AG04449 (cell line): ENCODE measurements around the gene PAH.
A peak's percentile ranks its signal among the peaks of the same experiment; 100 is the strongest.

Source experiments
- CTCF ChIA-PET: fragments of 350-600 bp; formaldehyde crosslinking; extraction: SDS; loops from one replicate; lab custom pipeline; 2021; ENCODE audit warnings: antibody characterized with exemption; lab: Yijun Ruan, JAX
- POLR2A ChIA-PET: fragments of 400-600, 350-600 bp; formaldehyde crosslinking; extraction: SDS; loops from one replicate; lab custom pipeline; 2020; ENCODE audit warnings: antibody characterized with exemption, inconsistent platforms; lab: Yijun Ruan, JAX
- DNase-seq: peaks from one replicate; pipeline ENCODE4 v3.0.0-alpha.2; 2010; ENCODE audit warnings: low read depth, low spot score
- H3K4me3 ChIP-seq: 2 replicates; pipeline ENCODE4 v1.5.1; 2011; ENCODE audit warnings: low read depth, mild to moderate bottlenecking, control low read depth, low read length
- TF ChIP-seq, protein P1 (sequence below): IDR thresholded peaks from one replicate; pipeline ENCODE4 v1.5.1; 2011; ENCODE audit warnings: mild to moderate bottlenecking, moderate library complexity, low read length, control low read depth, inconsistent platforms; ENCODE audit not compliant: insufficient read depth; ENCODE audit errors: missing control alignments

The PAH gene

GRCh38 chr12:102957339-102958050 lies 40.5 kb upstream of the PAH start, which contains the start of gene ASCL1:
TSS of gene ASCL1 (plus strand) at chr12:102957674. CDS start at chr12:102958245, 571 bp downstream.
- H3K4me3 ChIP-seq: peak within 1 kb of the TSS; percentile 48
- CTCF ChIA-PET: no interaction called here
- TF ChIP-seq, protein P1, sequence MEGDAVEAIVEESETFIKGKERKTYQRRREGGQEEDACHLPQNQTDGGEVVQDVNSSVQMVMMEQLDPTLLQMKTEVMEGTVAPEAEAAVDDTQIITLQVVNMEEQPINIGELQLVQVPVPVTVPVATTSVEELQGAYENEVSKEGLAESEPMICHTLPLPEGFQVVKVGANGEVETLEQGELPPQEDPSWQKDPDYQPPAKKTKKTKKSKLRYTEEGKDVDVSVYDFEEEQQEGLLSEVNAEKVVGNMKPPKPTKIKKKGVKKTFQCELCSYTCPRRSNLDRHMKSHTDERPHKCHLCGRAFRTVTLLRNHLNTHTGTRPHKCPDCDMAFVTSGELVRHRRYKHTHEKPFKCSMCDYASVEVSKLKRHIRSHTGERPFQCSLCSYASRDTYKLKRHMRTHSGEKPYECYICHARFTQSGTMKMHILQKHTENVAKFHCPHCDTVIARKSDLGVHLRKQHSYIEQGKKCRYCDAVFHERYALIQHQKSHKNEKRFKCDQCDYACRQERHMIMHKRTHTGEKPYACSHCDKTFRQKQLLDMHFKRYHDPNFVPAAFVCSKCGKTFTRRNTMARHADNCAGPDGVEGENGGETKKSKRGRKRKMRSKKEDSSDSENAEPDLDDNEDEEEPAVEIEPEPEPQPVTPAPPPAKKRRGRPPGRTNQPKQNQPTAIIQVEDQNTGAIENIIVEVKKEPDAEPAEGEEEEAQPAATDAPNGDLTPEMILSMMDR: no peak
- POLR2A ChIA-PET: no interaction called here
- DNase-seq: no peak

GRCh38 chr12:102956738-102957327 lies 39.8 kb upstream of the PAH start:
- CTCF ChIA-PET: no interaction called here
- TF ChIP-seq, protein P1: no peak
- POLR2A ChIA-PET: no interaction called here
- DNase-seq: no peak
- H3K4me3 ChIP-seq: no peak overlapping the region

GRCh38 chr12:102955926-102956737 lies 39.1 kb upstream of the PAH start:
- TF ChIP-seq, protein P1: no peak
- H3K4me3 ChIP-seq: no peak overlapping the region
- ChIA-PET CTCF (no interaction called here), POLR2A (no interaction called here)
- no peak for DNase-seq

DNA sequence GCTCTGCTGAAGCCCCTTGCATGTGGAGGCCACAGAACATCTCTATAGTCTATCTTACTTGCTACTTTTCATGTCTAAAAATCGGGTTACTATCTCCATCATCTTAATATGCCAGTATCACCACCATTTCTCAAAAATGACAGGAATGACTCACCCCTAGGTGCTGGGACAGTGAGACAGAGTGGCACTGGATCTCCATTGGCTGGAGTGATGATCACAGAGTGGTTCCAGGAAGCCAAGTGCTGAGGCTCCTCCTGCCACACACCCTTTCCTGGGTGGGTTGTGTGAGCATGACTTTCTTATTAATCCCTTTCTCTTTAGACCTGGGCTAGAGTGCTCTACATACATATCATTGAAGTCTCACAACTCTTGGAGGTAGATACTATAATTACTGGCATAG lies 37.1 kb upstream of the PAH start:
- no peak for DNase-seq
- ChIA-PET POLR2A (no interaction called here), CTCF (no interaction called here)
- TF ChIP-seq, protein P1: no peak
- H3K4me3 ChIP-seq: no peak overlapping the region

- POLR2A ChIA-PET: no interaction called here
- H3K4me3 ChIP-seq: no peak overlapping the region
- CTCF ChIA-PET: no interaction called here
- TF ChIP-seq, protein P1: no peak
- no peak for DNase-seq
Observed at GRCh38 chr12:102953221-102953620, 36.2 kb upstream of the PAH start.

DNA sequence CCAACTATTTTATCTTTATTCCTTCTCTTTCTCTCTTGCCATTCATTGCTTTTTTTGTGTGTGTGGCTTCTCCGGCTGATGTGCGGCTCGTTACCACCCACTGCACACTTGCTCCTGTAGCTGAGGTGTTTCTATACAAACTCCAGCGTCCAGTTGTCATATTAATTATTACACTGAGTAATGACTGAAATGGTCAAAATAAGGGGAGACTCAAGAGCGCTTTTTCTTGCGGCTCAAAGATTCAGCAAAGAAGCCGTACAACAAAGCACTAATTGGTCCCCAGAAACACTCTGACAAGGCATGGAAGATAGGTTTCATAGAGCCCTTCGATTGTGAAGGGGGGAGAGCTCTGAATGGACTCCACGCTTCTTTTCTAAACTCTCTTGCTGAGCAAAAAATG lies 34.8 kb upstream of the PAH start:
- TF ChIP-seq, protein P1: no peak
- CTCF ChIA-PET: interaction anchor here (0.6 to 1.3 kb wide), 2 partner anchors 94 to 596 kb away, joined by 3 to 7 read pairs; no protein-coding TSS in a partner anchor
- no peak for DNase-seq
- H3K4me3 ChIP-seq: no peak overlapping the region
- POLR2A ChIA-PET: no interaction called here
